Choroid plexus epithelial cell (primary cell): ENCODE results near the gene MYH14.

ENCODE experiments used
- DNase-seq: peaks from one replicate; pipeline ENCODE4 v3.0.0-alpha.2; 2010; ENCODE audit warnings: low read depth
- H3K4me3 ChIP-seq: 2 replicates; pipeline ENCODE4 v1.5.1; 2011; ENCODE audit warnings: low read depth, mild to moderate bottlenecking, control low read depth, low read length, moderate library complexity
- CTCF ChIP-seq: conservative IDR thresholded peaks from 2 replicates; pipeline ENCODE4 v1.5.1; 2011; ENCODE audit warnings: low read depth, mild to moderate bottlenecking, control low read depth, inconsistent platforms, low read length, moderate library complexity

MYH14 gene

GRCh38 chr19:50203281-50204080, at the start of gene MYH14:
TSS of gene MYH14 (plus strand) at chr19:50203622. CDS start at chr19:50210366, 6,744 bp downstream.
- no peak for DNase-seq
- H3K4me3 ChIP-seq: no peak within 1 kb of the TSS
- no peak for TF ChIP-seq CTCF

- DNase-seq: no peak
- TF ChIP-seq CTCF: no peak
- no peak overlapping the region for H3K4me3 ChIP-seq
Observed at GRCh38 chr19:50154529-50154928, 48.9 kb upstream of the MYH14 start.

GRCh38 chr19:50155520-50156109, 47.8 kb upstream of the MYH14 start:
- TF ChIP-seq CTCF: no peak
- no peak overlapping the region for H3K4me3 ChIP-seq
- no peak for DNase-seq

GRCh38 chr19:50158577-50158976, 44.8 kb upstream of the MYH14 start:
- H3K4me3 ChIP-seq: no peak overlapping the region
- TF ChIP-seq CTCF: no peak
- no peak for DNase-seq

- TF ChIP-seq CTCF: no peak
- no peak for DNase-seq
- H3K4me3 ChIP-seq: no peak overlapping the region
Observed at GRCh38 chr19:50159078-50159477, 44.3 kb upstream of the MYH14 start.

- DNase-seq: no peak
- no peak for TF ChIP-seq CTCF
- no peak within 1 kb of the TSS for H3K4me3 ChIP-seq
Observed at GRCh38 chr19:50162988-50163387, 40.4 kb upstream of the MYH14 start, which contains the start of gene IZUMO2. TSS of gene IZUMO2 (minus strand) at chr19:50163281. CDS start at chr19:50163194, 87 bp downstream.
